ENCODE results near the gene TBC1D22A. TPM values are rescaled to one million over a fixed set of nuclear protein-coding genes. Genes with fewer than 3 reads are reported as not detected.

TBC1D22A gene
- total RNA-seq, 1 donor from 2014 or later: 6.8 TPM

DNA sequence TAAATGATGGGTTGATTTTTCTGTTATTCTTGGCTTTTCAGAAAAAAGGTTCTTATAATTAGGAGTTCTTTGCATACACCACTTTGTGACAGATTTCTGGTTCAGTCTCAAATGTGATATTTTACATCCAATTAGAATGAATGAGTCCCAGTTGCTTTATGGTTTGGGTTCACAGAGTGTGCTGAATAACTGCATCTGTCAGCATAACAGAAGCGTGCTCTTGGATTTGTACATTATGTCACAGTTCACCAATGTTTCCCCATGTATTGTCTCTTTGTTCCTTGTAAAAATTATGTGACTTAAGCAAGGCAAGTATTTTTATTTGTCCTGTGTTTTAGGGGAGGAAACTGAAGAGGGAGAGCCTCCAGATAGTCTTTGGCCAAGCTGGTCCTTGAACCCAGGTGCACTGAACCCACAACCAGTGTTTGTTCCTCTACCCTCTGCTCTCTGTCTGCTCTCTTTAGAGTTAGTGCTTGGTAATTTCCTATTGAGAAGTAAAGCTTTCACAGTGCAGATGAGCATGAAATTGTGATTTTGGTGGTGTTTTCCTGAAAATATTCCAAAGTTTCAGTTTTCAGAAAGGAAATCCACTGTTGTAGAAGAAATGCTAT, 107.5 kb downstream of the TBC1D22A start:
- no peak overlapping the region for H3K27ac ChIP-seq (ENCODE audit: low read depth, low read length)
- H3K36me3 ChIP-seq (ENCODE audit: control insufficient read depth in 3 of 3, insufficient read depth in 3 of 3, low read length in 3 of 3): peaks cover 0 to 3% (median 2%) of the 10 kb centered on the region in 3 donors
- H3K4me1 ChIP-seq (ENCODE audit: control insufficient read depth in 3 of 3, insufficient read depth in 3 of 3, low read length in 3 of 3): no peaks in the 10 kb centered on the region
- no peak overlapping the region for H3K9ac ChIP-seq (ENCODE audit: low read depth in 1 of 3, low read length in 3 of 3)
- no peak overlapping the region for H3K4me3 ChIP-seq (ENCODE audit: low read length in 3 of 3)
- H3K27me3 ChIP-seq (ENCODE audit: control insufficient read depth in 3 of 3, insufficient read depth in 3 of 3, low read length in 3 of 3): no peaks in the 10 kb centered on the region
- H3K9me3 ChIP-seq (ENCODE audit: control insufficient read depth in 3 of 3, low read length in 3 of 3): peaks cover 0 to 7% (median 0%) of the 10 kb centered on the region in 3 donors

DNA sequence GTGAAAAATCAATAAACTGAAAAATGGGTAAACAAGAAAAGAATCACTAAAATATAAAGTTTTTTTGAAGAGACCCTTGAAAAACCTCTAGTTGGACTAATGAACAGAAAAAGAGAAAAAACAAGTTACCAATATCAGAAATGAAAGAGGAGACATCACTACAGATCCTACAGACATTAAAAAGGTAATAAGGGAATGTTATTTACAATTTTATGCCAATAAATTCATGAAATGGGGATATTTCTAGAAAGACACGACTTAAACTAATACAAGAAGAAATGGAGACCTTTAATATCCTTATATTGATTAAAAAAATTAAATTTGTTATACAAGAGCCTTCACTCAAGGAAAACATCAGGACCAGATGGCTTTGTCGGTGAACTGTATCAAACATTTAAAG, 109.4 kb downstream of the TBC1D22A start:
- H3K9me3 ChIP-seq (ENCODE audit: control insufficient read depth in 3 of 3, low read length in 3 of 3): peaks cover 0 to 7% (median 0%) of the 10 kb centered on the region in 3 donors
- no peak overlapping the region for H3K27ac ChIP-seq (ENCODE audit: low read depth, low read length)
- no peak overlapping the region for H3K4me3 ChIP-seq (ENCODE audit: low read length in 3 of 3)
- no peaks in the 10 kb centered on the region for H3K27me3 ChIP-seq (ENCODE audit: control insufficient read depth in 3 of 3, insufficient read depth in 3 of 3, low read length in 3 of 3)
- H3K36me3 ChIP-seq (ENCODE audit: control insufficient read depth in 3 of 3, insufficient read depth in 3 of 3, low read length in 3 of 3): peaks cover 0 to 3% (median 0%) of the 10 kb centered on the region in 3 donors
- no peaks in the 10 kb centered on the region for H3K4me1 ChIP-seq (ENCODE audit: control insufficient read depth in 3 of 3, insufficient read depth in 3 of 3, low read length in 3 of 3)
- no peak overlapping the region for H3K9ac ChIP-seq (ENCODE audit: low read depth in 1 of 3, low read length in 3 of 3)

DNA sequence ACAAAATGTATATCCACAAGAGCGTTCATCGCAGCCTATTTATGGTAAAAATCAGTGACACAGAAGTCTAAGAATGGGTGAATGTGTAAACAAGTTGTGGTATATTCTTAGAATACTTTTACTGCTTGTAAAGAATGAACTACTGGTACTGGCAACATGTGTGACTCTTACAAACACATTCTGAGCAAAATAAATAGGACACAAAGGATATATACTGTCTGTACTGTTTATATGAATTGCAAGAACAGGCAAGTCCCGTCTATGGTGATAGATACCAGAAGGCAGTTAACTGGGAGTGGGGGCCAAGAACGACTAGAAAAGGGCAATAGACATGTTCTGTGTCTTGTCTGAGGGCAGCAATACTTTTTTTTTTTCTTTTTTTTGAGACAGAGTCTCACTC, 112.6 kb downstream of the TBC1D22A start:
- Histone ChIP-seq H3K27ac (ENCODE audit: low read depth, low read length) (no peak overlapping the region), H3K27me3 (ENCODE audit: control insufficient read depth in 3 of 3, insufficient read depth in 3 of 3, low read length in 3 of 3) (no peaks in the 10 kb centered on the region), H3K4me1 (ENCODE audit: control insufficient read depth in 3 of 3, insufficient read depth in 3 of 3, low read length in 3 of 3) (no peaks in the 10 kb centered on the region), H3K9me3 (ENCODE audit: control insufficient read depth in 3 of 3, low read length in 3 of 3) (peaks cover 0 to 7% (median 0%) of the 10 kb centered on the region in 3 donors), H3K36me3 (ENCODE audit: control insufficient read depth in 3 of 3, insufficient read depth in 3 of 3, low read length in 3 of 3) (peaks cover 0 to 3% (median 0%) of the 10 kb centered on the region in 3 donors), H3K9ac (ENCODE audit: low read depth in 1 of 3, low read length in 3 of 3) (no peak overlapping the region), H3K4me3 (ENCODE audit: low read length in 3 of 3) (no peak overlapping the region)

DNA sequence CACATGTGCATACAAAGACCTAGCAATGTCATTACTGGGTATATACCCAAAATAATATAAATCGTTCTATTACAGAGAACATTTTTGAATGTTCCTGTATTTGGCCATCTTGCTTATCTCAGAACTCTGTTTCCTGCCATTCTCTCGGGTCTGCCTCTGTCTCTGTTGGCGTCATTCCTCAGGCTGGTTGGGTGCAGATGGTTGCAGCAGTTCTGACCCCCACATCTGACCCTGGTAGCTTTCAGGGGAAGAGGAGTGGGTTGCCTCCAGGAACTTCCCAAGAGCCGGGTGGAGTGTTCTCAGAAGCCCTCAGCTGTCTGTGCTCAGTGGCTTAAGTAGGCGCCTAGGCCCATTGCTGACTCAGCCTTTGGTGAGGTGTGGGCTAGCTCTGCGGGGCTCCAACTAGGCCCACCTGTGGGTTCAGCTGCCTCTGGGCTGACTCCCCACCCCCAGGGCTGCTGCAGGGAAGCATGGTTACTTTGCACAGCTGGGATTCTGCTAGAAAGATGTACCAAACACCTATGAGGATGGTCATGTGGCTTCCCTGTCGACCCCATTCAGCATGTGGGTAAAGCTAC, 114.0 kb downstream of the TBC1D22A start:
- Histone ChIP-seq H3K36me3 (ENCODE audit: control insufficient read depth in 3 of 3, insufficient read depth in 3 of 3, low read length in 3 of 3) (no peaks in the 10 kb centered on the region), H3K9me3 (ENCODE audit: control insufficient read depth in 3 of 3, low read length in 3 of 3) (peaks cover 0 to 5% (median 0%) of the 10 kb centered on the region in 3 donors), H3K27me3 (ENCODE audit: control insufficient read depth in 3 of 3, insufficient read depth in 3 of 3, low read length in 3 of 3) (no peaks in the 10 kb centered on the region), H3K4me3 (ENCODE audit: low read length in 3 of 3) (no peak overlapping the region), H3K9ac (ENCODE audit: low read depth in 1 of 3, low read length in 3 of 3) (no peak overlapping the region), H3K4me1 (ENCODE audit: control insufficient read depth in 3 of 3, insufficient read depth in 3 of 3, low read length in 3 of 3) (peaks cover 0 to 7% (median 5%) of the 10 kb centered on the region in 3 donors), H3K27ac (ENCODE audit: low read depth, low read length) (no peak overlapping the region)

DNA sequence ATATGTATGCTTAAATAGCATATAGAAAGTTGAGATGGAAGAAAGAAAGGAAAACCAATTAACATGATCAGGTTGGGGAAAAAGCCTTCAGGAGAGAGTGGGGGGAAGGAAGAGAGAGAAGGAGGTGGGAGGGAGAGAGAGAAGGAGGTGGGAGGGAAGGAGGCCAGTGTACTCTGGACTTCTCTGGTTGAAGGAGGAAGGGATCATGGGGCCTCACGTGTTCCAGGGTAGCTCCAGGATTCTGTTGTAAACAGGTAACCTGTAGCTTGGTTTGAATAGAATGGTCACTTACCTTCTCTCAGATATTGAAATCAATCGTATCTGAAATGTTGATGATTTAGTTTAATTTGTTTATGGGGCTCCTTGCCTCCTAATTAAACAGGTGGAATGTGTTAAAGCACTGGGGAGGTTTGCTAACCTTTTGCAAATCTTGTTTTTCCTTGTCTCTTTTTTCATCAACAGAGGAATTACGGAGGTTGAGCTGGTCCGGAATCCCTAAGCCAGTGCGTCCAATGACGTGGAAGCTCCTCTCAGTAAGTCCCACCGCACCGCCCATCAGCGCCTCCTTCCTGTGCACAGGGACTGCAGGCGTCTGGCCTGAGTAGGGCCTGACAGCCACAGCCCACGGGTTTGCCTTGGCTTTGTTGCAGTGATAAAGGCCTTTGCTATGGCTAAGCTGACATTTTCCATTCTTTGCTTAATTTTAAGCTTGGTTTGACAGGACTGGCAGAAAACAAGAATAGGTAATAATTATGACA, 115.9 kb downstream of the TBC1D22A start:
- no peak overlapping the region for H3K27ac ChIP-seq (ENCODE audit: low read depth, low read length)
- H3K4me3 ChIP-seq (ENCODE audit: low read length in 3 of 3): no peak overlapping the region
- H3K36me3 ChIP-seq (ENCODE audit: control insufficient read depth in 3 of 3, insufficient read depth in 3 of 3, low read length in 3 of 3): no peaks in the 10 kb centered on the region
- no peaks in the 10 kb centered on the region for H3K27me3 ChIP-seq (ENCODE audit: control insufficient read depth in 3 of 3, insufficient read depth in 3 of 3, low read length in 3 of 3)
- H3K9me3 ChIP-seq (ENCODE audit: control insufficient read depth in 3 of 3, low read length in 3 of 3): no peaks in the 10 kb centered on the region
- no peak overlapping the region for H3K9ac ChIP-seq (ENCODE audit: low read depth in 1 of 3, low read length in 3 of 3)
- H3K4me1 ChIP-seq (ENCODE audit: control insufficient read depth in 3 of 3, insufficient read depth in 3 of 3, low read length in 3 of 3): peaks cover 0 to 15% (median 9%) of the 10 kb centered on the region in 3 donors

DNA sequence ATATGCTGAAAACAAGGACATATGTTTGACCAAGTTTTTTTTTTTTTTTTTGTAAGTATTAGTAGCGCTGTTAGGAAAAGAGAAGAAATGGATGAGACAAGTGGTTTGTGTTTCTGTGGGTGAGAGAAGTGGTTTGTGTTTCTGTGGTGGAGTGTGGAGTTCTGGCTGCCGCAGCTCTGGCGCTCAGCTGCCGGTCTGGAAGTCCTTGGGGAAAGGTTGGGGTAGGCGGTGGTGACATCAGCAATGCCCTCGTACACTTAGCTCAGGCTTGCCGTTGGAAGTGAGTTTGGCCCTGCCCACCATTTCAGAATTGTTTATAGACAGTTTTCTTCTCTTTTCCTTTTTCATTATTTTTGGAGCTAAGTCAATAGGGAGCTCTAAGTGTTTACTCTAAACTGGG, 116.6 kb downstream of the TBC1D22A start:
- Histone ChIP-seq H3K4me3 (ENCODE audit: low read length in 3 of 3) (no peak overlapping the region), H3K4me1 (ENCODE audit: control insufficient read depth in 3 of 3, insufficient read depth in 3 of 3, low read length in 3 of 3) (peaks cover 0 to 15% (median 9%) of the 10 kb centered on the region in 3 donors), H3K27ac (ENCODE audit: low read depth, low read length) (no peak overlapping the region), H3K36me3 (ENCODE audit: control insufficient read depth in 3 of 3, insufficient read depth in 3 of 3, low read length in 3 of 3) (peaks cover 0 to 3% (median 0%) of the 10 kb centered on the region in 3 donors), H3K27me3 (ENCODE audit: control insufficient read depth in 3 of 3, insufficient read depth in 3 of 3, low read length in 3 of 3) (no peaks in the 10 kb centered on the region), H3K9me3 (ENCODE audit: control insufficient read depth in 3 of 3, low read length in 3 of 3) (no peaks in the 10 kb centered on the region), H3K9ac (ENCODE audit: low read depth in 1 of 3, low read length in 3 of 3) (no peak overlapping the region)

DNA sequence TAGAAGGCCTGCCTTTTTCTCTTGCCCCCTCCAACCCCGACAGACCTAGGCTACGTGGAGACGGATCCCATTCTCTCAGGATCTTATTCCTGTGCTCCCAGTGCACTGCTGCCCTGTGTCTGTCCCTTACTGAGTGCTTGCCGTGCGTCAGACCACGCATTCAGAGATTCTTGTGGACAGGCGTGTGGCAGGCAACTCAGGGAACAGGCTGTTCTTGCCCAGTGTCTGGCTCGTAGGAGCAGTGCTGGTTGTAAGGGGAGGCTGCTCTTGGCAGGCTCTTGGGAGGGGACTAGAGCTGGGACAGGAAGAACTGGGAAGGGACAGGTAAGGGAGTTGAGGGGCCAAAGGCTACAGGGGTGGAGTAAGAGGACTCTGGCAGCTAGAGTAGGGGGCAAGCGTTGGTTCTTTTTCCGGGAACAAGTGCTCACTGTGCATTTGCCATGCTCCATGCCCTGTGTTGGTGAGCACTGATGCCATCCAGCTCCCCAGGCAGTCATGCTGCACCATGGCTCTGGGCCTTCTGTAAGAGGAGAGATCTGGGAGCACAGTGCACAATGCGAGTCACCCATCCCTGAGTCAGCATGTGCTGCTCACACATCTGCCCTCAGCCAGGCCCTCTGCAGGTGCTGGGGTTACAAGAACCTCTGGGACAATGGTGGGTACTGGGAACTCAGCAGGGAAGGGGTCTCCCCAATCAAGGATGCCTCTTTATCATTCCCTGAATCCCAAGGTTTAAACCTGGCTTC, 119.1 kb downstream of the TBC1D22A start:
- H3K27me3 ChIP-seq (ENCODE audit: control insufficient read depth in 3 of 3, insufficient read depth in 3 of 3, low read length in 3 of 3): no peaks in the 10 kb centered on the region
- peak overlapping the region in 1 of 3 donors; percentile 25 for H3K9ac ChIP-seq (ENCODE audit: low read depth in 1 of 3, low read length in 3 of 3)
- no peak overlapping the region for H3K4me3 ChIP-seq (ENCODE audit: low read length in 3 of 3)
- H3K4me1 ChIP-seq (ENCODE audit: control insufficient read depth in 3 of 3, insufficient read depth in 3 of 3, low read length in 3 of 3): peaks cover 0 to 15% (median 9%) of the 10 kb centered on the region in 3 donors
- peaks cover 0 to 3% (median 0%) of the 10 kb centered on the region in 3 donors for H3K36me3 ChIP-seq (ENCODE audit: control insufficient read depth in 3 of 3, insufficient read depth in 3 of 3, low read length in 3 of 3)
- H3K9me3 ChIP-seq (ENCODE audit: control insufficient read depth in 3 of 3, low read length in 3 of 3): no peaks in the 10 kb centered on the region
- H3K27ac ChIP-seq (ENCODE audit: low read depth, low read length): no peak overlapping the region

DNA sequence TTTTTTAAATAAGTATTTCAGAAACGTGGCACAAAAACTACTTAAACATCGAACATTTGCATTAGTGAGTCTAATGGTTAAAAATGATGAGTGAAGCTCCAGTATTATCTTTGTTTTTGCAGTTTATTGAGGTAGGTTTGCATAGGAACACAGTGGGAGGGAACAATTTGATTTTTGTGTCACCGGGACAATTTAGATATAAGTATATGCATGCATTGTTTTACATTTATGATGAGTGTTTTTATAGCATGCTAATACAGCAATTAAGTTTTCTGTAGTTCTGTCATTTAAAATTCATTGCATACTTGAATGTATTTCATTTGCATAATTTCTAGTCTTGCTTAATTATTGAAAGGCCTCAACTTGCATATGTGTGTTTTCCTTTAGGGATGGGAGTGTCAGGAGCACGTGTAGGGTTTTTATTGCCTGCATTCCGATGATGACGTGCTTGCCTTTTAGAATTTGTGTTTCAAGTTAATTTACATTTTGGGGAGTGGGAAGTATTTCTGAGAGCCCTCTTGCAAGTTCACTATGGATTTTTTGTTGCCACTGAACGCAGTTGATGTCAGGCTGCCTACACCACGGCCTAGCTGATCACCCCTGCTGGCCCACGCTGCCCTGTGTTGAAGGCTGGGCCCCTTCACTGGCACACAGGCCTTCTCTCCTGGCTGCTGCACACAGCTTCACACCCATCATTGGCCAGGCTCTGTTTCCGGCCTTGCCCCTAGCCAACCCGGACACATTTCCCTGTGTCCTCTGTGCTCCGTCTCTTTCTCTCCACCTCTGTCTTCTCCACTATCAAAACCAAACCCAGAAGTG, 120.9 kb downstream of the TBC1D22A start:
- no peak overlapping the region for H3K4me3 ChIP-seq (ENCODE audit: low read length in 3 of 3)
- no peaks in the 10 kb centered on the region for H3K27me3 ChIP-seq (ENCODE audit: control insufficient read depth in 3 of 3, insufficient read depth in 3 of 3, low read length in 3 of 3)
- no peaks in the 10 kb centered on the region for H3K9me3 ChIP-seq (ENCODE audit: control insufficient read depth in 3 of 3, low read length in 3 of 3)
- no peak overlapping the region for H3K9ac ChIP-seq (ENCODE audit: low read depth in 1 of 3, low read length in 3 of 3)
- H3K27ac ChIP-seq (ENCODE audit: low read depth, low read length): no peak overlapping the region
- peaks cover 0 to 15% (median 9%) of the 10 kb centered on the region in 3 donors for H3K4me1 ChIP-seq (ENCODE audit: control insufficient read depth in 3 of 3, insufficient read depth in 3 of 3, low read length in 3 of 3)
- peaks cover 0 to 3% (median 0%) of the 10 kb centered on the region in 3 donors for H3K36me3 ChIP-seq (ENCODE audit: control insufficient read depth in 3 of 3, insufficient read depth in 3 of 3, low read length in 3 of 3)

DNA sequence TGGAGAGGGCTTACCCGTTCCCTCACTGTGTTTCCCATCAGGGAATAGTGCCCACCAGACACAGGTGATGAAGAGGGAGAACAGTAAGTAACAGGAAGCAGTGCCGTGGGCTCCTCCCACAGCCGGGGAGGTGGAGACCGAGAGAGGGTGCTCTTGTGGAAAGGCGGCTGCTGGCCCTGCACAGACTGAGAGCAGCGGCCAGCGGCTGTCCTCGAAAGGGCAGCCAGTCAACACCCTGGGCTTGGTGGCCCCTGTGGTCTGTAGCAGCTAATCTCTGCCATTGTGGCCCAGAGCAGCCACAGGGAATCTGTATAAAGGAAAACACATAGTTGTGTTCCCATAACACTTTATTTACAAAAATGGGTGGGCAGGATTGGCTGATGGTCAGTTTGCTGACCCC, 121.9 kb downstream of the TBC1D22A start:
- Histone ChIP-seq H3K4me3 (ENCODE audit: low read length in 3 of 3) (no peak overlapping the region), H3K4me1 (ENCODE audit: control insufficient read depth in 3 of 3, insufficient read depth in 3 of 3, low read length in 3 of 3) (peaks cover 0 to 15% (median 9%) of the 10 kb centered on the region in 3 donors), H3K36me3 (ENCODE audit: control insufficient read depth in 3 of 3, insufficient read depth in 3 of 3, low read length in 3 of 3) (peaks cover 0 to 3% (median 0%) of the 10 kb centered on the region in 3 donors), H3K9me3 (ENCODE audit: control insufficient read depth in 3 of 3, low read length in 3 of 3) (no peaks in the 10 kb centered on the region), H3K27me3 (ENCODE audit: control insufficient read depth in 3 of 3, insufficient read depth in 3 of 3, low read length in 3 of 3) (no peaks in the 10 kb centered on the region), H3K9ac (ENCODE audit: low read depth in 1 of 3, low read length in 3 of 3) (no peak overlapping the region), H3K27ac (ENCODE audit: low read depth, low read length) (no peak overlapping the region)
